Glutamatergic neuron (in vitro differentiated cells): ENCODE results near the gene UMAD1. TPM values are rescaled to one million over a fixed set of nuclear protein-coding genes. Genes with fewer than 3 reads are reported as not detected.

Experiments
- DNase-seq: peaks from one replicate; pipeline ENCODE4 v3.0.0; 2022
- H3K27ac Mint-ChIP-seq: one replicate; pipeline ENCODE4 v1.8.0; 2020; ENCODE audit warnings: mild to moderate bottlenecking, mixed read lengths, inconsistent platforms; ENCODE audit not compliant: unreplicated experiment
- H3K27me3 Mint-ChIP-seq: one replicate; pipeline ENCODE4 v1.8.0; 2020; ENCODE audit warnings: mild to moderate bottlenecking, moderate library complexity, mixed read lengths, inconsistent platforms; ENCODE audit not compliant: unreplicated experiment
- H3K36me3 Mint-ChIP-seq: one replicate; pipeline ENCODE4 v1.8.0; 2020; ENCODE audit warnings: mild to moderate bottlenecking, mixed read lengths, inconsistent platforms; ENCODE audit not compliant: unreplicated experiment
- H3K4me1 Mint-ChIP-seq: one replicate; pipeline ENCODE4 v1.8.0; 2020; ENCODE audit warnings: mild to moderate bottlenecking, low read depth, mixed read lengths, inconsistent platforms; ENCODE audit not compliant: unreplicated experiment
- H3K4me3 Mint-ChIP-seq: one replicate; pipeline ENCODE4 v1.8.0; 2020; ENCODE audit warnings: mild to moderate bottlenecking, mixed read lengths, inconsistent platforms; ENCODE audit not compliant: unreplicated experiment
- H3K9me3 Mint-ChIP-seq: one replicate; pipeline ENCODE4 v1.8.0; 2020; ENCODE audit warnings: mild to moderate bottlenecking, moderate library complexity, mixed read lengths, inconsistent platforms; ENCODE audit not compliant: unreplicated experiment
- CTCF ChIP-seq: fragments of 200-600 bp; sonication (generic); IDR thresholded peaks from one replicate; pipeline ENCODE4 v1.5.0; 2021; ENCODE audit not compliant: partially characterized antibody, unreplicated experiment
- total RNA-seq: library from RNA; stranded (reverse); fragmentation: NEBNext Ultra II Directional; extraction: Animal tissue kit (Norgen Biotek cat#: 25700); gene quantifications from one replicate; pipeline ENCODE4 v1.2.1, GENCODE V29; 2021; ENCODE audit not compliant: unreplicated experiment

Gene UMAD1
- total RNA-seq, 1 donor from 2014 or later = 5.2 TPM

- H3K27ac Mint-ChIP-seq = no peak overlapping the region
- TF ChIP-seq CTCF = no peak
- peaks cover 8% of the 10 kb centered on the region for H3K4me1 Mint-ChIP-seq
- no peaks in the 10 kb centered on the region for H3K9me3 Mint-ChIP-seq
- DNase-seq = no peak
- no peaks in the 10 kb centered on the region for H3K36me3 Mint-ChIP-seq
- H3K4me3 Mint-ChIP-seq = no peak overlapping the region
- H3K27me3 Mint-ChIP-seq = no peaks in the 10 kb centered on the region
Measured at GRCh38 chr7:7883394-7883793, 242.8 kb downstream of the UMAD1 start.

GRCh38 chr7:7884855-7885254, 244.3 kb downstream of the UMAD1 start:
- H3K4me3 Mint-ChIP-seq = no peak overlapping the region
- peaks cover 8% of the 10 kb centered on the region for H3K4me1 Mint-ChIP-seq
- TF ChIP-seq CTCF = no peak

DNA sequence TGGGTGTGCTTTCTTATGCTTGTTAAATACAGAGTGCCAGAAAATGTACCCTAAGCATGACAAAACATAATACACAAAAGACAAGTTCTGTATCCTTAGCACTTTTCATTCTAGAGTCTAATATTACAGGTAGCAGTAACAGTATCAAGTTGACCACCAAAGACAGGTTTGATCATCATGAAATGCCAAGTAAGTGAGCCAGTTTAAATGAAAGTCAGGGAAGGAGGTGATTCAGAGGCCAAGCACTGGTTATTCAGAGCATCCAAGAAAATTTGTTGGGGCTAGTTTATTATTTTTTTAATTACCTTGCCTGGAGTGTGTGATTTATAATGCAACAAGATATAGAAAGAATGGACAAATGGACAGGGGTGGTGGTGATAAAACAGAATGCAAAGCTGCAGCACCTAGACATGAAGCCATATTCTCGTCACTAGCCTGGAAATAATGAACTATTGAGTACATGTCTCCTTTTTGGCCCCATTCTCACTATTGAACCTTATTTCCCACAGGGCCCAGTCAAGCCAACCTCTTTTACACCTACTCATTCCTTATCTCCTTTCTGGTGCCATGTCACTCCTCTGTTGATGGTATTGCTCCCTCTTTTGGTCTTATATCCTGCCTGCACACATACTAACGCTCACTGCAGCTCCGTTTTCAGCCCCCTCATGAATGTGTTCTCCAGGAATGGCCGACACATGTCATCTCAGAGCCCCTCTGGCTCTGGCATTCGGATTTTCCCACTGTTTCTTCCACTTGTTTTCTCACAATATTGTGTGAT, 249.4 kb downstream of the UMAD1 start:
- H3K4me1 Mint-ChIP-seq = peaks cover 2% of the 10 kb centered on the region
- DNase-seq = no peak
- no peak overlapping the region for H3K4me3 Mint-ChIP-seq
- H3K9me3 Mint-ChIP-seq = no peaks in the 10 kb centered on the region
- H3K36me3 Mint-ChIP-seq = no peaks in the 10 kb centered on the region
- H3K27me3 Mint-ChIP-seq = no peaks in the 10 kb centered on the region
- TF ChIP-seq CTCF = no peak
- H3K27ac Mint-ChIP-seq = peak overlapping the region; percentile 44

More at GRCh38 chr7:7884855-7885254, 244.3 kb downstream of the UMAD1 start:
- Mint-ChIP-seq H3K36me3 (no peaks in the 10 kb centered on the region), H3K27me3 (no peaks in the 10 kb centered on the region), H3K9me3 (no peaks in the 10 kb centered on the region), H3K27ac (no peak overlapping the region)
- DNase-seq = no peak

DNA sequence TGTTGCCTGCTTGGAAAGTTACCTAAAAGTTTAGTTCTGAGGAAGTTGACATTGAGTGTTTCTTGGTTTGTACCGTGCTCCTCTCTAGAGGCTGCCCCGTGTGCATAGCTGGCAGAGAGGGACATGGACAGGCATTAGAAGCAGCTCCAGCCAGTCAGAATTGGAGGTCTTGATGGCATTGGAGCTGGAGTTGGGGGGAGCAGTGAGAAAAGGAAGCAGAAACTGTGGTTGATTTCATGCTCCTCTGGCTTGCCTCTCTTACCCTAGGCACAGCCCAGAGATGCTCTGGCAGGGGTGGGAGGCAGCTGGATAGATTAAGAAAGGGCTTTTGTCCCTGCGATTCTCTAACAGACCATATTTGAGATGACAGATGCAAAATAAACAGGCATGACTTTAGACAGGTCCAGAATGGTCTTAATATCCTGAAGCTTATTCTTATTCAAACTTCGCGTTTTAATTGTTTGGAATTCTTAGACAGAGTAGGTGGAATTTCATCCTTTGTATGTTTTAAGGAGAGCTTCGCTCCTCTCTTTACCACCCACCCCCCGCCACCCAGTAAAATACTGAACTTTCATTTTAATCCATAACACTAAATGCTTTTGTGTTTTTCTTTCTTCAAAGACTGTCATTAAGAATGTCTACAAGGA, 254.6 kb downstream of the UMAD1 start:
- DNase-seq = no peak
- Mint-ChIP-seq H3K36me3 (no peaks in the 10 kb centered on the region), H3K27me3 (no peaks in the 10 kb centered on the region), H3K9me3 (peaks cover 2% of the 10 kb centered on the region), H3K4me1 (peaks cover 8% of the 10 kb centered on the region), H3K27ac (no peak overlapping the region), H3K4me3 (no peak overlapping the region)
- no peak for TF ChIP-seq CTCF

- peaks cover 8% of the 10 kb centered on the region for H3K4me1 Mint-ChIP-seq
- DNase-seq = peak; percentile 22
- no peaks in the 10 kb centered on the region for H3K27me3 Mint-ChIP-seq
- TF ChIP-seq CTCF = no peak
- H3K9me3 Mint-ChIP-seq = peaks cover 2% of the 10 kb centered on the region
- H3K4me3 Mint-ChIP-seq = no peak overlapping the region
- no peaks in the 10 kb centered on the region for H3K36me3 Mint-ChIP-seq
- no peak overlapping the region for H3K27ac Mint-ChIP-seq
Measured at GRCh38 chr7:7895754-7896153, 255.2 kb downstream of the UMAD1 start.
